HepG2 (cell line): ENCODE measurements around the gene SREBF1. TPM values are rescaled to one million over a fixed set of nuclear protein-coding genes. Genes with fewer than 3 reads are reported as not detected.

Experiments
- HNF4G ChIP-seq, 2 experiments: sonication (generic) in 1 of 2; formaldehyde crosslinking in 1 of 2; IDR thresholded peaks; 2 replicates each; pipeline versions ENCODE4 v1.4.0 to v1.6.1; 2011 to 2020; ENCODE audit warnings: borderline replicate concordance in 2 of 2, low read depth in 2 of 2, mild to moderate bottlenecking in 2 of 2, low read length in 1 of 2, missing genetic modification reagents in 1 of 2, moderate library complexity in 1 of 2
- NR2C2 ChIP-seq: sonication (generic); formaldehyde crosslinking; IDR thresholded peaks from 2 replicates; pipeline ENCODE4 v1.4.0; 2020; ENCODE audit warnings: missing genetic modification reagents, mild to moderate bottlenecking, moderate library complexity, borderline replicate concordance
- SRSF1 ChIP-seq: fragments of 200-400 bp; formaldehyde crosslinking; optimal IDR thresholded peaks from 2 replicates; pipeline ENCODE3; 2017; ENCODE audit warnings: mild to moderate bottlenecking, low read depth, low read length, moderate library complexity
- ZFX ChIP-seq: sonication (generic); formaldehyde crosslinking; IDR thresholded peaks from 2 replicates; pipeline ENCODE4 v1.4.0; 2020; ENCODE audit warnings: mild to moderate bottlenecking, low read depth, missing genetic modification reagents, moderate library complexity
- ZNF557 ChIP-seq: sonication (generic); formaldehyde crosslinking; IDR thresholded peaks from 2 replicates; pipeline ENCODE4 v1.4.0; 2020; ENCODE audit warnings: missing genetic modification reagents
- polyA plus RNA-seq, 8 experiments: library from polyadenylated mRNA; depleted of rRNA in 3 of 8; stranded (reverse) in 7 of 8; unstranded in 1 of 8; fragments of >200 nt; fragmentation: Illumina TruSeq in 4 of 8; extraction: Trizol in 4 of 8; gene quantifications; 2 replicates each; pipeline versions ENCODE4 v1.2.1 to v1.2.3, GENCODE V29; 2011 to 2016; ENCODE audit warnings: low read depth in 4 of 8, missing spikeins in 1 of 8, mixed read lengths in 1 of 8; ENCODE audit not compliant: insufficient read depth in 1 of 8
- total RNA-seq, 5 experiments: library from RNA; depleted of rRNA; stranded (reverse); fragments of >200 nt; fragmentation: Illumina TruSeq; extraction: Trizol; gene quantifications; 2 replicates each; pipeline ENCODE4 v1.2.3, GENCODE V29; 2016; ENCODE audit warnings: low read depth in 1 of 5
- TF ChIP-seq, protein P1 (sequence below): sonication (generic); formaldehyde crosslinking; IDR thresholded peaks from 2 replicates; pipeline ENCODE4 v1.5.1; 2020; ENCODE audit warnings: mild to moderate bottlenecking, missing genetic modification reagents, moderate library complexity
- TF ChIP-seq, protein P2 (sequence below): sonication (generic); formaldehyde crosslinking; IDR thresholded peaks from 2 replicates; pipeline ENCODE4 v1.4.0; 2020; ENCODE audit warnings: missing genetic modification reagents, borderline replicate concordance

SREBF1 gene
- total and polyA plus RNA-seq, 2 of the 13 experiments (the other 11 are each of a cell fraction or from before 2014, with no cell fraction given) = 34.3 to 38.0 TPM

DNA sequence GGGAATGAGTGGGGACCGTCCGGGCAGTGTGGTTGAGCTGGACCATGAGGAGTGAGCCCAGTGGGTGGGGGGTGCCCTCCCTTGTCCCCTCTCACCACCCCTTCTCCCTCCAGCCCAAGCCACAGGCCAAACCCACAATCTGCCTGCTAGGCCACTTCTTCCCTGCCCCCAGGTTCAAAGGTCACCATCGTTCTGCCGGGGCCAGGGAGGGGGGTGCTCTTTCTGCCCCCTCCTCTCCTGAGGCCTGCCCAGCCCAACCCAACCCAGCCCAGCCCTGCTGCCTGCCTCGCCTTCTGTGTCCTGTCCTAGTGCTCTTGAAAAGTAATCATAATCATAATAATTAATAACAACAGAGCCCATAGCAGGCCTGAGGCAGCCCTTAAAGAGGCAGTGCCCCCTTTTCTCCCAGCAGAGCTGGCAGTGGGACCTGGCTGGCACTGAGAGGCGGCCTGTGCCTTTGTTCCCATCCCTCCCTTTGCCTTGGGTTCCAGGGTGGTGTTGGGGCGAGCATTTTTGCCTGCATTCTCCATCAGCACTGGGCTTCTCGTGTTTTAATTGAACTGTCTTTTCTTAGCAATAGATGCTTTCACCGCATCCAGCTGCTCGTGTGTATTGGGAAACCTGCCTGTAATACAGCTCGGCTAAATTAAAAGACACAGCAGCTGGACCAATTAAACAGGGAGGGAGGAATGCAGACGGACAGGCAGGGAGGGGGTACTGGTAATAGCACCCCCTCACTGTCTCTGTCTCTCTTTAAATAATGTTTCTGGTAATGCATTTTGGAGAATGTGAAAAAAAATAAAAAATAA lies 46.8 kb downstream of the SREBF1 start (continued):
- TF ChIP-seq SRSF1 (peak; percentile 61), HNF4G (IDR thresholded peaks at IDR 0.05; ENCODE audit: borderline replicate concordance, low read depth, low read length) (peak; percentile 49; the same call in 1 of the 2 replicates), HNF4G (CRISPR knock-in tag; IDR thresholded peaks at IDR 0.05; ENCODE audit: borderline replicate concordance, low read depth) (no peak), NR2C2 (CRISPR knock-in tag) (peak; percentile 80), ZNF557 (no peak), ZFX (peak; percentile 50; the same call in 1 of the 2 replicates)
- TF ChIP-seq, protein P1, sequence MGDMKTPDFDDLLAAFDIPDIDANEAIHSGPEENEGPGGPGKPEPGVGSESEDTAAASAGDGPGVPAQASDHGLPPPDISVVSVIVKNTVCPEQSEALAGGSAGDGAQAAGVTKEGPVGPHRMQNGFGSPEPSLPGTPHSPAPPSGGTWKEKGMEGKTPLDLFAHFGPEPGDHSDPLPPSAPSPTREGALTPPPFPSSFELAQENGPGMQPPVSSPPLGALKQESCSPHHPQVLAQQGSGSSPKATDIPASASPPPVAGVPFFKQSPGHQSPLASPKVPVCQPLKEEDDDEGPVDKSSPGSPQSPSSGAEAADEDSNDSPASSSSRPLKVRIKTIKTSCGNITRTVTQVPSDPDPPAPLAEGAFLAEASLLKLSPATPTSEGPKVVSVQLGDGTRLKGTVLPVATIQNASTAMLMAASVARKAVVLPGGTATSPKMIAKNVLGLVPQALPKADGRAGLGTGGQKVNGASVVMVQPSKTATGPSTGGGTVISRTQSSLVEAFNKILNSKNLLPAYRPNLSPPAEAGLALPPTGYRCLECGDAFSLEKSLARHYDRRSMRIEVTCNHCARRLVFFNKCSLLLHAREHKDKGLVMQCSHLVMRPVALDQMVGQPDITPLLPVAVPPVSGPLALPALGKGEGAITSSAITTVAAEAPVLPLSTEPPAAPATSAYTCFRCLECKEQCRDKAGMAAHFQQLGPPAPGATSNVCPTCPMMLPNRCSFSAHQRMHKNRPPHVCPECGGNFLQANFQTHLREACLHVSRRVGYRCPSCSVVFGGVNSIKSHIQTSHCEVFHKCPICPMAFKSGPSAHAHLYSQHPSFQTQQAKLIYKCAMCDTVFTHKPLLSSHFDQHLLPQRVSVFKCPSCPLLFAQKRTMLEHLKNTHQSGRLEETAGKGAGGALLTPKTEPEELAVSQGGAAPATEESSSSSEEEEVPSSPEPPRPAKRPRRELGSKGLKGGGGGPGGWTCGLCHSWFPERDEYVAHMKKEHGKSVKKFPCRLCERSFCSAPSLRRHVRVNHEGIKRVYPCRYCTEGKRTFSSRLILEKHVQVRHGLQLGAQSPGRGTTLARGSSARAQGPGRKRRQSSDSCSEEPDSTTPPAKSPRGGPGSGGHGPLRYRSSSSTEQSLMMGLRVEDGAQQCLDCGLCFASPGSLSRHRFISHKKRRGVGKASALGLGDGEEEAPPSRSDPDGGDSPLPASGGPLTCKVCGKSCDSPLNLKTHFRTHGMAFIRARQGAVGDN = peak; percentile 64
- TF ChIP-seq, protein P2, sequence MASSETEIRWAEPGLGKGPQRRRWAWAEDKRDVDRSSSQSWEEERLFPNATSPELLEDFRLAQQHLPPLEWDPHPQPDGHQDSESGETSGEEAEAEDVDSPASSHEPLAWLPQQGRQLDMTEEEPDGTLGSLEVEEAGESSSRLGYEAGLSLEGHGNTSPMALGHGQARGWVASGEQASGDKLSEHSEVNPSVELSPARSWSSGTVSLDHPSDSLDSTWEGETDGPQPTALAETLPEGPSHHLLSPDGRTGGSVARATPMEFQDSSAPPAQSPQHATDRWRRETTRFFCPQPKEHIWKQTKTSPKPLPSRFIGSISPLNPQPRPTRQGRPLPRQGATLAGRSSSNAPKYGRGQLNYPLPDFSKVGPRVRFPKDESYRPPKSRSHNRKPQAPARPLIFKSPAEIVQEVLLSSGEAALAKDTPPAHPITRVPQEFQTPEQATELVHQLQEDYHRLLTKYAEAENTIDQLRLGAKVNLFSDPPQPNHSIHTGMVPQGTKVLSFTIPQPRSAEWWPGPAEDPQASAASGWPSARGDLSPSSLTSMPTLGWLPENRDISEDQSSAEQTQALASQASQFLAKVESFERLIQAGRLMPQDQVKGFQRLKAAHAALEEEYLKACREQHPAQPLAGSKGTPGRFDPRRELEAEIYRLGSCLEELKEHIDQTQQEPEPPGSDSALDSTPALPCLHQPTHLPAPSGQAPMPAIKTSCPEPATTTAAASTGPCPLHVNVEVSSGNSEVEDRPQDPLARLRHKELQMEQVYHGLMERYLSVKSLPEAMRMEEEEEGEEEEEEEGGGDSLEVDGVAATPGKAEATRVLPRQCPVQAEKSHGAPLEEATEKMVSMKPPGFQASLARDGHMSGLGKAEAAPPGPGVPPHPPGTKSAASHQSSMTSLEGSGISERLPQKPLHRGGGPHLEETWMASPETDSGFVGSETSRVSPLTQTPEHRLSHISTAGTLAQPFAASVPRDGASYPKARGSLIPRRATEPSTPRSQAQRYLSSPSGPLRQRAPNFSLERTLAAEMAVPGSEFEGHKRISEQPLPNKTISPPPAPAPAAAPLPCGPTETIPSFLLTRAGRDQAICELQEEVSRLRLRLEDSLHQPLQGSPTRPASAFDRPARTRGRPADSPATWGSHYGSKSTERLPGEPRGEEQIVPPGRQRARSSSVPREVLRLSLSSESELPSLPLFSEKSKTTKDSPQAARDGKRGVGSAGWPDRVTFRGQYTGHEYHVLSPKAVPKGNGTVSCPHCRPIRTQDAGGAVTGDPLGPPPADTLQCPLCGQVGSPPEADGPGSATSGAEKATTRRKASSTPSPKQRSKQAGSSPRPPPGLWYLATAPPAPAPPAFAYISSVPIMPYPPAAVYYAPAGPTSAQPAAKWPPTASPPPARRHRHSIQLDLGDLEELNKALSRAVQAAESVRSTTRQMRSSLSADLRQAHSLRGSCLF (CRISPR knock-in tag) = no peak
- TF ChIP-seq, all 625 proteins: peak for 15
